Brain microvascular endothelial cell (primary cell): ENCODE results near the gene NTN1.
A peak's percentile ranks its signal among the peaks of the same experiment; 100 is the strongest.

Source experiments
- DNase-seq: peaks from one replicate; pipeline ENCODE4 v3.0.0-alpha.2; 2020
- H3K27ac ChIP-seq: fragments of 250-450 bp; sonication (Bioruptor Pico); 2 replicates; pipeline ENCODE4 v1.5.1; 2020; ENCODE audit warnings: mild to moderate bottlenecking, moderate library complexity
- H3K27me3 ChIP-seq: fragments of 250-450 bp; sonication (Bioruptor Pico); replicated peaks from 2 replicates; pipeline ENCODE4 v1.5.1; 2020; ENCODE audit warnings: mild to moderate bottlenecking
- H3K36me3 ChIP-seq: fragments of 250-450 bp; sonication (Bioruptor Pico); replicated peaks from 2 replicates; pipeline ENCODE4 v1.5.1; 2020; ENCODE audit warnings: mild to moderate bottlenecking
- H3K4me3 ChIP-seq: 2 replicates; pipeline ENCODE4 v1.5.1; 2011; ENCODE audit warnings: low read depth, mild to moderate bottlenecking, control low read depth, low read length, moderate library complexity
- in situ Hi-C: cut with HindIII; loops from 2 replicates; pipeline ENCODE4 v1.10.0; 2017; ENCODE audit warnings: low sequenced_read_pairs, low pct_ligation_motif_present
- TF ChIP-seq, protein P1 (sequence below): IDR thresholded peaks from 2 replicates; pipeline ENCODE4 v1.5.1; 2011; ENCODE audit warnings: low read depth, mild to moderate bottlenecking, moderate library complexity, low read length, control low read depth, inconsistent platforms; ENCODE audit errors: missing control alignments

The NTN1 gene

DNA sequence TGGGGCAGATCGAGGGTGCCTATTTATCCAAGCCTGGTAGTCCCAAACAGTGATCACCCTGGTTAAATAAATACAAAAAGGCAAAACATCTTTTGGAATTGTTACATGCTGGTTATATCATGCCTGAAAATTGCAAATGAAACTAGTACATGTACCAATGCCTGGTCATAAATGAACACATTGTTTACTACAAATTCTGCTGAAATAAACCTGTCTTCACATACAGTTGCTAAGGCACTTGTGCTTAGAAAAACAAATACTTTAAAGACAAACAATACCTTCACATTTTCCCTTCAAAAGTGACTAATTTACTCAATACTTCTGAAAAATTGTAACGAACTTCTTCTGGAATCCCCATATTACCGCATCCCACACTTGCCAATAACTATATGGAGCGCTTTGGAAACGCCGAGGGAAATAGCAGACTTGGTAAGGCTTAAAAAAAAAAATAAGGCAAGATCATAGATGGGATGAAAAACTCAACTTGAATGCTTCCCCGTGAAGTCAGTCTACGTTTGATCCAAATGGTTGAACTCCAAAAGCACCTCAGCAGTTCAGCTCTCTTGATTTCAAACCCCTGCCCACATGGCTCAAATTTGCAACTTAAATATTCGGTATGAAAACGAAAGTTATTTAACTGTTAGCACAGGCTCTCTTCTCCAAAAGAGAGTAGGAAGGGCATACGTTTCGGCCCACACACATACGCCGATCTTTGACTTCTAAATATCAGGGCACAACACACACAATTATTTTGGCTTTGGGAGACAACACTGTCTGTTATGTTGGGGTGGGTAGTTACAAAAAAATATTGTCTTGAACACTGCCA lies 264.5 kb downstream of the NTN1 start:
- TF ChIP-seq, protein P1, sequence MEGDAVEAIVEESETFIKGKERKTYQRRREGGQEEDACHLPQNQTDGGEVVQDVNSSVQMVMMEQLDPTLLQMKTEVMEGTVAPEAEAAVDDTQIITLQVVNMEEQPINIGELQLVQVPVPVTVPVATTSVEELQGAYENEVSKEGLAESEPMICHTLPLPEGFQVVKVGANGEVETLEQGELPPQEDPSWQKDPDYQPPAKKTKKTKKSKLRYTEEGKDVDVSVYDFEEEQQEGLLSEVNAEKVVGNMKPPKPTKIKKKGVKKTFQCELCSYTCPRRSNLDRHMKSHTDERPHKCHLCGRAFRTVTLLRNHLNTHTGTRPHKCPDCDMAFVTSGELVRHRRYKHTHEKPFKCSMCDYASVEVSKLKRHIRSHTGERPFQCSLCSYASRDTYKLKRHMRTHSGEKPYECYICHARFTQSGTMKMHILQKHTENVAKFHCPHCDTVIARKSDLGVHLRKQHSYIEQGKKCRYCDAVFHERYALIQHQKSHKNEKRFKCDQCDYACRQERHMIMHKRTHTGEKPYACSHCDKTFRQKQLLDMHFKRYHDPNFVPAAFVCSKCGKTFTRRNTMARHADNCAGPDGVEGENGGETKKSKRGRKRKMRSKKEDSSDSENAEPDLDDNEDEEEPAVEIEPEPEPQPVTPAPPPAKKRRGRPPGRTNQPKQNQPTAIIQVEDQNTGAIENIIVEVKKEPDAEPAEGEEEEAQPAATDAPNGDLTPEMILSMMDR = no peak
- H3K36me3 ChIP-seq = no peaks in the 10 kb centered on the region
- H3K27ac ChIP-seq = no peak overlapping the region
- in situ Hi-C loops = no loop called here
- H3K4me3 ChIP-seq = no peak overlapping the region
- H3K27me3 ChIP-seq = no peaks in the 10 kb centered on the region
- no peak for DNase-seq

DNA sequence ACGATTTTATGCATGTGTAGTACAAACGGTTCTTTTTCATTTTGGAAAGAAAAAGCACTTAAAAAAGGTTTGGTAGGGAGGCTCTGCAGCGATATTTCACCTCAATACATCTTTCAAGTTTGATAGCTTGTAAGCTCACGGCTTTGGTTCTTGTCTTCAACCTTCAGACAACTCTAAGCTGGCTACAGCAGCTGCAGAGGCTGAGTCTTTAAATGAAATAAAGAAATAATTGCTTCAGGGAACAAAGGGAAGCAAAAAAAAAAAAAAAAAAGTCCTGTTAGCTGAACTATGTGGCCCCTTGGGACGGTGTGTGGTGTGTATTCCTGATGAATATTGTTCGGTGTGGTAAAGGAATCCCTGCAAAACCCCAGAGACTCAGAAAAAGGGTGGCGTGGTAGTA lies 265.1 kb downstream of the NTN1 start:
- no peak overlapping the region for H3K27ac ChIP-seq
- TF ChIP-seq, protein P1 = no peak
- in situ Hi-C loops = no loop called here

DNA sequence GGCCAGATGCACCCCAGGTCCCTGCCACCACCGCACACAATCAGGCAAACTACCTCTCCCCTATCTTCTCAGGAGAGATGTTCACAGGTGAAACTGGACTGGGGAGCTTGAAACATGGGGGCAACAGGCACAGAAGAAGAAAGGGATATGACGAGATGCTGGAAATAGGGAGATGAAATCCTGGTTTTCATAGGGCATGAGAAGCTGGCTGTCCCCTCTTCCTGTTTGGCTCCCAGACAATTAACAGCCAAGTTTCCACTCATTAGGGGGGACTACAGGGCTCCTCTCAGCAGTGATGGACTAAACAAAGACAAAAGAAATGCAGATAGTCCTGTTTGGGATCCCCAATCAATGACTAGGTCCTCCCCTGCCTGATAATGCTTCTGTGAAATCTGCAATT lies 266.0 kb downstream of the NTN1 start:
- in situ Hi-C loops = no loop called here
- no peak for DNase-seq
- TF ChIP-seq, protein P1 = no peak

More for the DNA sequence above, 265.1 kb downstream of the NTN1 start:
- no peaks in the 10 kb centered on the region for H3K27me3 ChIP-seq
- H3K4me3 ChIP-seq = no peak overlapping the region
- no peak for DNase-seq
- H3K36me3 ChIP-seq = no peaks in the 10 kb centered on the region

DNA sequence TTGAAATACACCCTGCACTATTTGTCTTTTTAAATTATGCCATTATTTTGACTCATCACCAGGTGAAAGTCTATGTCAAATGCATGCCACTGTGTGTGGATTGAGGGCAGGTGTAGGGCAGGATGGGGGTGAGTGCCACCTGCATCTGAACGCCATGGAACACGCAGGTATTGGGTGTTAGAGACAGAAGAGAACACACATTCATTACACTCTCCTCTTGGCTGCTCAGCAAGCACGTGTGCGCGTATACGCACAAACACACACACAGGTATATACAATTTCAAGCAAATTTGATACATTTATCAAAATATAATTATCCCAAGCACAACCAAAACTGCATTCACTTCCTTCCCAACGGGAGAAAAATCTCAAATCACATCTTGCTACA lies 268.9 kb downstream of the NTN1 start:
- Histone ChIP-seq H3K4me3 (no peak overlapping the region), H3K36me3 (no peaks in the 10 kb centered on the region), H3K27ac (no peak overlapping the region), H3K27me3 (no peaks in the 10 kb centered on the region)
- no peak for DNase-seq
- TF ChIP-seq, protein P1 = no peak
- in situ Hi-C loops = no loop called here

More for the DNA sequence above, 266.0 kb downstream of the NTN1 start:
- Histone ChIP-seq H3K36me3 (no peaks in the 10 kb centered on the region), H3K4me3 (no peak overlapping the region), H3K27ac (no peak overlapping the region), H3K27me3 (no peaks in the 10 kb centered on the region)

DNA sequence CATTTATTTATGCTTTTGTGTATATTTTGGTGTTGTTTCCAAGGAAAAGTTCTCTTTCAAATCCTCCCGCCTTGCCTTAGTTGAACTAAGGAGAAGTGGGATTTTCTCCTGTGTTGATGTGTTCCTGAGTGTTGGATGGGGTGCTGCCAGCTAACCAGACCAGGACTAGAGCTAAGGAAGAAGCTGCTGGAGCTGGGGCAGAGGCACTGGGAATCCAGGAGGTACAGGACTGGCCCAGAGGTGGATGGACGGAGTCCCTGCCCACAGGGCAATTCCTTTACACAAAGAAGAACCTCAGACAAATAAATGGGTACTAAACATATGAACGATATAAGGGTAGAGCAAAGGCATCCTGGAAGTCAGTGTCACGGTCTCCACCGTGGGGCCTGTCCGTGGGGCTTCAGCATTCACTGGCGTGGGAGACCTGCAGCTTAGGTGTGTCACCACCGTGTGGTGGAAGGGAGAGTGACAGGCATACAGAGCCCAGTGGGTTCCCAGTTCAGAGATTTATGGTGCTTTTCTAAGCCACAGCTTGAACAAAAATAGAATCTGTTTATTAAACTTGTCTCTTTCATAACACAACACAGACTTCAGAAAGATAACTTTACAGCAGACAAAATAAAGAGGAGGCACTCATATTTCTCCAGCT lies 270.7 kb downstream of the NTN1 start:
- no peaks in the 10 kb centered on the region for H3K27me3 ChIP-seq
- TF ChIP-seq, protein P1 = peak; percentile 81
- no peak overlapping the region for H3K27ac ChIP-seq
- no peaks in the 10 kb centered on the region for H3K36me3 ChIP-seq
- peak; percentile 22 for DNase-seq
- in situ Hi-C loops = no loop called here
- no peak overlapping the region for H3K4me3 ChIP-seq
